Measurements from ENCODE around the gene LIPT2. TPM values are rescaled to one million over a fixed set of nuclear protein-coding genes. Genes with fewer than 3 reads are reported as not detected.
A peak's percentile ranks its signal among the peaks of the same experiment; 100 is the strongest.

Gene LIPT2
- total and polyA plus RNA-seq, 2 of the 4 experiments (the other 2 are of a cell fraction): 1.7 to 2.9 TPM

DNA sequence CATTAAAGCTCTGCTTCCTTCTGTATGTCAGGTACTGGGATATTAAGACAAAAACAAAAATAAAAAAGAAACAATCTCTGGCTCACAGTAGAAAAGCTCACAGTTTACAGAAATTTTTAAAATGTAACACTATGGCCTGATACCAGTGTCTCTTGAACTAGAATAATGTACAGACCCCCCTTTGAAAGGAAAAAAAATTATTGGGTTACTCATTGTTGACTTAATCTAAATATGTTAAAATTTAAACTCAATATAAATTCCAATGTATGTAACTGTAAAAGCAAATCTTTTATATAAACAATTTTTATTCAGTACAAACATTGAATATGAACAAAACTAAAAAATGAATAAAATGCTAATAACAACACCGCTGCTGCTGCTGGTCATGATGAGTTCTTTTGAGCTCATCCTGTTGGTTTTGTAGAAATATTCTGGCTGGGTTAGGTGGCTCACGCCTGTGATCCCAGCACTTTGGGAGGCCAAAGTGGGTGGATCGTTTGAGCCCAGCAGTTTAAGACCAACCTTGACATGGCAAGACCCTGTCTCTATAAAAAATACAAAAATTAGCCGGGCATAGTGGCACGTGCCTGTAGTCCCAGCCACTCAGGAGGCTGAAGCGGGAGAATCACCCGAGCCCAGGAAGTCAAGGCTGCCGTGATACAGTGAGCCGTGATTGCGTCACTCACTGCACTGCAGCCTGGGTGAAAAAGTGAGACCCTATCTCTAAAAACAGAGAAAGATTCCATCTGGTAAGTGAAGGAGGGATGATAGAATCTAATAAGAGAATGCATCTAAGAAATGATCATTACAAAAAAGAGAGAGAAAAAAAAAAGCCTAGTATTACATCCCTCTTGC is 14.4 kb downstream of the LIPT2 start:
- Histone ChIP-seq H3K4me1 (ENCODE audit: control insufficient read depth, insufficient read depth, low read length) (no peaks in the 10 kb centered on the region), H2AK9ac (replicated peaks; ENCODE audit: low read depth, low read length, poor library complexity) (no peak overlapping the region), H3K4me3 (ENCODE audit: insufficient read depth, low read depth, low read length) (no peak overlapping the region), H3K36me3 (ENCODE audit: control insufficient read depth, insufficient read depth, low read length) (no peaks in the 10 kb centered on the region), H3K9me1 (ENCODE audit: insufficient read depth, low read length) (no peaks in the 10 kb centered on the region), H3K79me1 (ENCODE audit: low read depth in 1 of 2, low read length in 2 of 2) (no peaks in the 10 kb centered on the region), H2BK120ac (ENCODE audit: low read depth, low read length) (no peak overlapping the region), H3K23ac (ENCODE audit: low read depth, low read length) (no peak overlapping the region), H4K20me1 (ENCODE audit: insufficient read depth, low read length) (no peaks in the 10 kb centered on the region), H3K9ac (ENCODE audit: low read depth, low read length) (no peak overlapping the region), H2AFZ (replicated peaks; ENCODE audit: low read length, poor library complexity) (no peak overlapping the region), H3K9me3 (ENCODE audit: control insufficient read depth, insufficient read depth, low read length) (no peaks in the 10 kb centered on the region; the same call in 1 of the 2 replicates), H4K5ac (ENCODE audit: low read depth, low read length) (no peak overlapping the region), H3K4me2 (ENCODE audit: low read depth, low read length) (no peak overlapping the region), H2AK5ac (ENCODE audit: low read depth, low read length) (no peak overlapping the region), H4K8ac (ENCODE audit: low read depth in 2 of 2, low read length in 2 of 2) (no peak overlapping the region), H3K27ac (ENCODE audit: insufficient read depth, low read length) (no peak overlapping the region), H4K91ac (ENCODE audit: insufficient read depth, low read depth, low read length) (no peak overlapping the region), H3K4ac (ENCODE audit: low read depth, low read length) (no peak overlapping the region), H3K56ac (ENCODE audit: extremely low read depth, insufficient read depth, low read length) (no peak overlapping the region), H3K18ac (ENCODE audit: low read depth, low read length) (no peak overlapping the region), H2BK5ac (ENCODE audit: low read depth, low read length, poor library complexity, severe bottlenecking) (no peak overlapping the region), H3K14ac (replicated peaks; ENCODE audit: low read depth, low read length) (no peak overlapping the region), H2BK15ac (ENCODE audit: low read depth, low read length) (no peak overlapping the region), H3K27me3 (ENCODE audit: control insufficient read depth, insufficient read depth, low read length) (peaks cover 17% of the 10 kb centered on the region), H2BK20ac (ENCODE audit: low read depth, low read length) (no peak overlapping the region)
- ATAC-seq (ENCODE audit: low read depth): no peak
- no TSS peak for BruUV-seq (replicated peaks)
- DNase-seq: no peak
- POLR2A ChIA-PET (ENCODE audit: unreplicated experiment): no interaction called here
- intact Hi-C loops (cut with micrococcal nuclease): no loop called here
- CTCF ChIA-PET: no interaction called here
- in situ Hi-C loops (cut with MboI; ENCODE audit: low sequenced_read_pairs): no loop called here
- dilution Hi-C loops (cut with HindIII; ENCODE audit: low sequenced_read_pairs, unreplicated experiment): no loop called here
- WGBS, 2 experiments (ENCODE audit: extremely low coverage in 2 of 2, insufficient read length in 1 of 2): no CpG with 5 or more reads among the region's 10 CpGs
- peak; percentile 74 for TF ChIP-seq CEBPB (IDR thresholded peaks at IDR 0.05; ENCODE audit: low read depth, low read length)
- TF ChIP-seq, protein P1, sequence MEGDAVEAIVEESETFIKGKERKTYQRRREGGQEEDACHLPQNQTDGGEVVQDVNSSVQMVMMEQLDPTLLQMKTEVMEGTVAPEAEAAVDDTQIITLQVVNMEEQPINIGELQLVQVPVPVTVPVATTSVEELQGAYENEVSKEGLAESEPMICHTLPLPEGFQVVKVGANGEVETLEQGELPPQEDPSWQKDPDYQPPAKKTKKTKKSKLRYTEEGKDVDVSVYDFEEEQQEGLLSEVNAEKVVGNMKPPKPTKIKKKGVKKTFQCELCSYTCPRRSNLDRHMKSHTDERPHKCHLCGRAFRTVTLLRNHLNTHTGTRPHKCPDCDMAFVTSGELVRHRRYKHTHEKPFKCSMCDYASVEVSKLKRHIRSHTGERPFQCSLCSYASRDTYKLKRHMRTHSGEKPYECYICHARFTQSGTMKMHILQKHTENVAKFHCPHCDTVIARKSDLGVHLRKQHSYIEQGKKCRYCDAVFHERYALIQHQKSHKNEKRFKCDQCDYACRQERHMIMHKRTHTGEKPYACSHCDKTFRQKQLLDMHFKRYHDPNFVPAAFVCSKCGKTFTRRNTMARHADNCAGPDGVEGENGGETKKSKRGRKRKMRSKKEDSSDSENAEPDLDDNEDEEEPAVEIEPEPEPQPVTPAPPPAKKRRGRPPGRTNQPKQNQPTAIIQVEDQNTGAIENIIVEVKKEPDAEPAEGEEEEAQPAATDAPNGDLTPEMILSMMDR (conservative IDR thresholded peaks at IDR 0.05; ENCODE audit: low read depth, low read length): no peak

Data from IMR-90 (cell line).